D341Med (cell line): ENCODE data around the gene LRMDA.
"Not testable (repeated sequence)": the region's sequence is repeated elsewhere in the genome, so short reads cannot be mapped to it uniquely, and the experiment has no call there.

Experiments
- DNase-seq: peaks from one replicate; pipeline ENCODE4 v3.0.0; 2012; ENCODE audit warnings: low spot score

Gene LRMDA

GRCh38 chr10:75589895-75590654 is 158.7 kb downstream of the LRMDA start:
- DNase-seq = no peak

GRCh38 chr10:75592151-75592787 is 160.8 kb downstream of the LRMDA start:
- DNase-seq = no peak

GRCh38 chr10:75592791-75593643 is 161.6 kb downstream of the LRMDA start:
- DNase-seq = no peak

- no peak for DNase-seq
These were observed 162.5 kb downstream of the LRMDA start for GRCh38 chr10:75593692-75594556.

- DNase-seq = no peak
These were observed 165.7 kb downstream of the LRMDA start for GRCh38 chr10:75596930-75597620.

- DNase-seq = no peak
These were observed 166.5 kb downstream of the LRMDA start for GRCh38 chr10:75597773-75598440.

- DNase-seq = no peak
These were observed 167.6 kb downstream of the LRMDA start for GRCh38 chr10:75598998-75599397.

GRCh38 chr10:75599875-75600648 is 168.6 kb downstream of the LRMDA start:
- no peak for DNase-seq

- no peak for DNase-seq
These were observed 169.4 kb downstream of the LRMDA start for GRCh38 chr10:75600833-75601232.

GRCh38 chr10:75602341-75602740 is 170.9 kb downstream of the LRMDA start:
- no peak for DNase-seq

GRCh38 chr10:75605096-75605495 is 173.7 kb downstream of the LRMDA start:
- DNase-seq = no peak

GRCh38 chr10:75605795-75606194 is 174.4 kb downstream of the LRMDA start:
- DNase-seq = not testable (repeated sequence)

GRCh38 chr10:75606203-75606779 is 174.9 kb downstream of the LRMDA start:
- no peak for DNase-seq

GRCh38 chr10:75607576-75607975 is 176.2 kb downstream of the LRMDA start:
- DNase-seq = no peak

GRCh38 chr10:75610183-75610582 is 178.8 kb downstream of the LRMDA start:
- no peak for DNase-seq

- DNase-seq = no peak
These were observed 180.0 kb downstream of the LRMDA start for GRCh38 chr10:75611172-75611992.

- DNase-seq = no peak
These were observed 180.6 kb downstream of the LRMDA start for GRCh38 chr10:75611993-75612372.

GRCh38 chr10:75612904-75613684 is 181.7 kb downstream of the LRMDA start:
- no peak for DNase-seq
